ENCODE measurements around the gene XRCC6.
"Not testable (repeated sequence)": the region's sequence is repeated elsewhere in the genome, so short reads cannot be mapped to it uniquely, and the experiment has no call there.

The XRCC6 gene

DNA sequence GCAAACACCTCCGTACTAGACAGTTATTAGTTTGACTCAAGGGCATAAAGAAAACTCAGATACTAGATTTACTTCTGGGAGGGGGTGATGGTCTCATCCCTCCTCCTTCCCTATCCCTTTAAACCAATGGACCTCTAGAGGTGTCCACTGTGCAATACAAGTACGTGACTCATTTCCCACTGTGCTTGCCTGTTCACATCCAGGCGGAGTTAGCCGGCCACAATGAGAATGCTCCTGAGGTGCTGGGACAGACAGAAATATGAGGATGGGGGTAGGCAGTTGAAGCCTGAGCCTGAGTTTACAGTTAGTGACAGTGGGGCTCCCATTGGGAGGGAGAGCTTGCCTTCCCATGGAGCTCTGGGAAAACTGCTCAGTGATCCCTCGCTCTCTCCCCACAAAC is 23.0 kb upstream of the XRCC6 start:
- DNase-seq (ENCODE audit: low spot score) (peak; percentile 58), FAIRE-seq (no peak)

DNA sequence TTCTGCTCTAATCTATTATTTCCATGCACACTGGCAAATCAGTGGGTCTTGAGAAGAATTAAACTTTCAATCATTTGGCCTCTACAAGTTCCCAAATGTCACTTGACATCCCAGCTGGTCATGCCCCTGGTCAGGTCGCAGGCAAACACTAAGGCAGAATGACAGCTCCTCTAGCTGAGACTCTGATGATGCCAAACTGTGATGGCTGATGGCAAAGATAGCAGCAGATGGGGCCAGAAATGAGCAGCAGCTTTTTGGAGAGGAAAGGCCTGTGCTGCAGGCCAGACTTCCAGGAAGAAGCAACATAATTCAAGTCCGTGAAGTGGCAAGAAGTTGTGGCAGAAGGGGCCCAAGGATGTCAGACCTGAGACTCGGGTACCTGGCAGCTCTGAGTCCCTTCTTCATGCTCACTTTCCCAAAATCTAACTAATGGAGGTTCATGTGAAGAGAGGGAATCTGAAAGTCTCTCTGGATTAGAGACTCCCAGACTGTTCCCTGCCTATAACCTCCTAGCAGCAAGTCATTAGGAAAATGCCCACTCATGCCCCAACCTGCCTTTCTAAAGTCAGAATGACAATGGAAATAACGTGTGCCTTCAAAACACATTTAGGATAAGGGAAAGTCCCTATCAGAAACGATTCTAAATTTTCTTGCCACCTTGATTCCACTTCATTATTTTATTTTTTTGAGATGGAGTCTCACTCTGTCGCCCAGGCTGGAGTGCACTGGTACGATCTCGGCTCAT is 22.0 kb upstream of the XRCC6 start:
- DNase-seq (ENCODE audit: low spot score), result no peak
- no peak for FAIRE-seq

GRCh38 chr22:41600976-41601375 is 20.1 kb upstream of the XRCC6 start:
- DNase-seq (ENCODE audit: low spot score) (no peak), FAIRE-seq (no peak)

- FAIRE-seq, result no peak
- no peak for DNase-seq (ENCODE audit: low spot score)
Observed at GRCh38 chr22:41603873-41604332, 17.2 kb upstream of the XRCC6 start.

DNA sequence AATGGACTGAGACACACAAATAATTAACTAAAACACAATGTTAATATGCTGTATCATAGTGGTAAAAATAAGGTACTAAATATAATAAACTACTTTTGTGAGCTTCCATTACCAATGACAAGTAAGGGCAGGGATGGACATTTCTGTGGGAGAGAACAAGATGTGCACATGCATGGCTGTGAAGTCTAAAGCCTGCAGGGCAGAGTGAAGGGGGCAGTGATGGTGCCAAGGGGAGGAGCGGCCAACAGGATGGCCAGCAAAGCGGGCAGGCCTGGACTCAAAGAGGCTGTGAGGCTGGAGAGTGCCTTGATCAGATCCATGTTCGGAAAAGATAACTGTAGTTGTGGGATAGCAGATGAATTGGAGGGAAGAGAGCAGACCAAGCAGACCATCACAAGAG is 12.7 kb upstream of the XRCC6 start:
- no peak for FAIRE-seq
- no peak for DNase-seq (ENCODE audit: low spot score)

DNA sequence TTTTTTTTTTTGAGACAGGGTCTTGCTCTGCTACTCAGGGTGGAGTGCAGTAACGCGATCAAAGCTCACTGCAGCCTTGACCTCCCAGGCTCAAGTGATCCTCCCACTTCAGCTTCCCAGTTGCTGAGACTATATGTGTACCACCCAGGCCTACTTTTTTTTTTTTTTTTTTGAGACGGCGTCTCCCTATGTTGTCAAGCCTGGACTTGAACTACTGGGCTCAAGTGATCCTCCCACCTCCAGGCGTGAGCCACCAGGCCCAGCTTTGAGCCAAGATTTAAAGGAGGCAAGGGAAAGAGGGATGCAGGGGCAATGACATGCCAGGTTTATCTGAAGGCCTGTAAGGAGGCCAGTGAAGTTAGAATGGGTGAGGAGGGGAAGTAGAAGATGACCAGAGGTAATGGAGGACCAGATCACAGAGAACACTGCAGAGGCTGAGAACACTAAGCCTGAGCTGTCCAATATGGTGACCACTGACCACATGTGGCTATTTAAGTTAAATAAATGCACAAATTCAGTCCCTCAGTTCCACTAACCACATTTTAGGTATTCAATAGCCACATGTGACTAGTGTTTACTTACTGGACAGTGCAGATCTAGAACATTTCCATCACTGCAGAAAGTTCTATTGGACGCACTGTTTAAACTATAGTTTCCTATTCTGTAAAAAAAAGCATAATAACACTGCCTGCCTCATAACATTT is 8.3 kb upstream of the XRCC6 start:
- FAIRE-seq (no peak), DNase-seq (ENCODE audit: low spot score) (no peak)

GRCh38 chr22:41613456-41613855 is 7.6 kb upstream of the XRCC6 start:
- DNase-seq (ENCODE audit: low spot score), result no peak
- FAIRE-seq, result no peak

- FAIRE-seq (no peak), DNase-seq (ENCODE audit: low spot score) (peak; percentile 23)
Observed at GRCh38 chr22:41619979-41620588, 1.0 kb upstream of the XRCC6 start.

GRCh38 chr22:41620589-41621098 is 451 bp upstream of the XRCC6 start, which contains the start of gene DESI1:
DESI1 (minus strand) TSS chr22:41621043; CDS start chr22:41620839, 204 bp downstream.
- no peak for FAIRE-seq
- no peak for DNase-seq (ENCODE audit: low spot score)

DNA sequence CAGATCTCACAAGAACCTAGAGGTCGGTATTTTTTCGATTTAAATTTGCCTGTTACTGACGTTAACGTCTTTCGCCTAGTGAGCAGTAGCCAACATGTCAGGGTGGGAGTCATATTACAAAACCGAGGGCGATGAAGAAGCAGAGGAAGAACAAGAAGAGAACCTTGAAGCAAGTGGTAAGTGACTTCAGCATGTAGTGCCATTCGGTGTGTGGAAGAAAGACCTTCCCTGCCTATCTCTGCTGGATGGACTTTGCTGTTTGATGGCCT is 750 bp downstream of the XRCC6 start:
- DNase-seq (ENCODE audit: low spot score) (no peak), FAIRE-seq (no peak)

DNA sequence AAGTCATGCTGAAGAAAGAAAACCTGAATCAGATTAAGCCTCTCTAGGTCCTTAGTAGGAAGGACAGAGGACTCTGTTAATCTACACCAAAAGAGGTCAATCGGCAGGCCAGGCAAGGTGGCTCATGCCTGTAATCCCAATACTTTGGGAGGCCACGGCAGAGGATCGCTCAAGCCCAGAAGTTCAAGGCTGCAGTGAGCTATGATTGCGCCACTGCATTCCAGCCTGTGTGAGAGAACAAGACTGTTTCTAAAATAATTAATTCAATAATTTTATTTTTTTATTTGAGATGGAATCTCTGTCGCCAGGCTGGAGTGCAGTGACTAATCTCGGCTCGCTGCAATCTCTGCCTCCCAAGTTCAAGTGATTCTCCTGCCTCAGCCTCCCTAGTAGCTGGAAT is 4.5 kb downstream of the XRCC6 start:
- FAIRE-seq (no peak), DNase-seq (ENCODE audit: low spot score) (no peak)

- not testable (repeated sequence) for FAIRE-seq; DNase-seq (ENCODE audit: low spot score)
Observed at GRCh38 chr22:41631115-41631514, 10.0 kb downstream of the XRCC6 start.

DNA sequence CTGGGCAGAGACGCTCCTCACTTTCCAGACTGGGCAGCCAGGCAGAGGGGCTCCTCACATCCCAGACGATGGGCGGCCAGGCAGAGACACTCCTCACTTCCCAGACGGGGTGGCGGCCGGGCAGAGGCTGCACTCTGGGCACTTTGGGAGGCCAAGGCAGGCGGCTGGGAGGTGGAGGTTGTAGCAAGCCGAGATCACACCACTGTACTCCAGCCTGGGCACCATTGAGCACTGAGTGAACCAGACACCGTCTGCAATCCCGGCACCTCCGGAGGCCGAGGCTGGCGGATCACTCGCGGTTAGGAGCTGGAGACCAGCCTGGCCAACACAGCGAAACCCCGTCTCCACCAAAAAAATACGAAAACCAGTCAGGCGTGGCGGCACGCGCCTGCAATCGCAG is 10.5 kb downstream of the XRCC6 start:
- FAIRE-seq; DNase-seq (ENCODE audit: low spot score): not testable (repeated sequence)

- DNase-seq (ENCODE audit: low spot score); FAIRE-seq: not testable (repeated sequence)
Observed at GRCh38 chr22:41634610-41635009, 13.5 kb downstream of the XRCC6 start.

- FAIRE-seq, result peak; percentile 79
Observed at GRCh38 chr22:41636467-41636866, 15.4 kb downstream of the XRCC6 start.

GRCh38 chr22:41637623-41638022 is 16.5 kb downstream of the XRCC6 start:
- DNase-seq (ENCODE audit: low spot score); FAIRE-seq: not testable (repeated sequence)

More at GRCh38 chr22:41636467-41636866, 15.4 kb downstream of the XRCC6 start:
- DNase-seq (ENCODE audit: low spot score), result peak; percentile 49

GRCh38 chr22:41638124-41638523 is 17.0 kb downstream of the XRCC6 start:
- DNase-seq (ENCODE audit: low spot score) (no peak), FAIRE-seq (no peak)

- FAIRE-seq, result no peak
- no peak for DNase-seq (ENCODE audit: low spot score)
Observed at GRCh38 chr22:41638748-41639147, 17.7 kb downstream of the XRCC6 start.

- DNase-seq (ENCODE audit: low spot score) (no peak), FAIRE-seq (no peak)
Observed at GRCh38 chr22:41641854-41642253, 20.8 kb downstream of the XRCC6 start.

DNA sequence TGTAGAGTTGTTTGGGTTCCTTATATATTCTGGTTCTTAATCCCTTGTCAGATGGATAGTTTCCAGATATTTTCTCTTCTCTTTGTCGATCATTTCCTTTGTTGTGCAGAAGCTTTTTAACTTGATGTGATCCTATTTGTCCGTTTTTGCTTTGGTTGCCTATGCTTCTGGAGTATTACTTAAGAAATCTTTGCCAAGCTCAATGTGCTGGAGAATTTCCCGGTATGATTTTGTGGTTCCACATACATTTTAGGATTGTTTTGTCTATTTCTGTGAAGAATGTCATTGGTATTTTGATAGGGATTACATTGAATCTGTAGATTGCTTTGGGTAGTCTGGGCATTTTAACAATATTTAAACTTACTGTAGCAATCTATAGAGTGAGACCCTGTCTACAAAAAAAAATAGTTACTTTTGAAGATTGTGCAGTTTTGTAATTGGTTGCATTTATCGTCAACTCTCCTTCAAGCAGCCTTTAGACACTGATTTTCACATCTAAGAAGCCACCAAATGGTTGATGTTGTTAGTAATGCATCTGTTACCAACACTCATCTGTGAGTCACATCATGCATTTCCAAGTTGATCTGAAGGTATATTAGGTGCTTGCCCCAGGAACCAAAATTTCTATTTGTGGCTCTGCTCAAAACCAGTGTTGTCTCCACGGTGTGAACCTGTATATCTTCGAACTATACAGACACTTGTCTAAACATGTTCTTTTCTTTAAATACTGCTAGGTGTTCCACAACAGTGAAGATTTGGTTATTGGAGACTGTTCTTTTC is 21.4 kb downstream of the XRCC6 start:
- FAIRE-seq, result no peak
- DNase-seq (ENCODE audit: low spot score), result no peak

GRCh38 chr22:41647771-41648170 is 26.7 kb downstream of the XRCC6 start:
- no peak for FAIRE-seq
- no peak for DNase-seq (ENCODE audit: low spot score)

Data from RCC 7860 (cell line).